GM18499 (cell line): ENCODE data around the gene AVEN.

Source experiments
- ATAC-seq: cut with Tn5 transposase; IDR thresholded peaks from one replicate; pipeline ENCODE4 v1.9.1; 2021; ENCODE audit warnings: moderate number of reproducible peaks; ENCODE audit not compliant: insufficient read depth, unreplicated experiment

The AVEN gene

DNA sequence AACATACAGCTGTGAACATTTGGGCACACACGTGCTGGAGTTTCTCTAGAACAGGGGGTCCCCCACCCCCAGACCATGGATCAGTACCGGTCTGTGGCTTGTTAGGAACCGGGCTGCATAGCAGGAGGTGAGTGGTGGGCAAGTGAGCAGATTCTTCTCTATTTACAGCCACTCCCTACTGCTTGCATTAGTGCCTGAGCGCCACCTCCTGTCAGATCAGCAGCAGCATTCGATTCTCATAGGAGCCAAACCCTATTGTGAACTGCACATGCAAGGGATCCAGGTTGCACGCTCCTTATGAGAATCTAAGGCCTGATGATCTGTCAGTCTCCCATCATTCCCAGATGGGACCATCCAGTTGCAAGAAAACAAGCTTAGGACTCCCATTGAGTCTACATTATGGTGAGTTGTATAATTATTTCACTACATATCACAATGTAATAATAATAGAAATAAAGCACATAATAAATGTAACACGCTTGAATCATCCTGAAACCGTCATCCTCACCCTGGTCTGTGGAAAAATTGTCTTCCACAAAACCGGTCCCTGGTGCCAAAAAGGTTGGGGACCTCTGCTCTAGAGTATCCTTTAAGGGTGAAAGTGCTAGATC is 44.9 kb downstream of the AVEN start:
- ATAC-seq, result no peak

DNA sequence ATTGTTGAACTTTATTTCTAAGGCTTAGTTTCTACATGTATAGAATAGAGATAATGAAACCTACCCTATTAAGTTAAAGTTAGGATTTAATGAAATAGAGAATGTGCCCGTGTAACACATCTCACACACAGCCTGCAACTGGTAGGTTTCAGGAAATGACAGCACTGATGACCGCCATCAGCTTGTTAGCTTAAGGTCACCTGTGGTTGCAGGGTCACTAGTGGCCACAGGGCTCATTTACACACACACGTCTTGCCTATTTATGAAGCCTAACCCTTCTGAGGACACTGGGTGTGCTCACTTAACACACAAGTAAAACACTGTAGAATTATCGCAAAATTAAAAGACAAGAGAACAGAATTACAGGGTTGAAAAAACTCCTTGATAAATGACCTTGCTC is 50.6 kb downstream of the AVEN start:
- no peak for ATAC-seq

DNA sequence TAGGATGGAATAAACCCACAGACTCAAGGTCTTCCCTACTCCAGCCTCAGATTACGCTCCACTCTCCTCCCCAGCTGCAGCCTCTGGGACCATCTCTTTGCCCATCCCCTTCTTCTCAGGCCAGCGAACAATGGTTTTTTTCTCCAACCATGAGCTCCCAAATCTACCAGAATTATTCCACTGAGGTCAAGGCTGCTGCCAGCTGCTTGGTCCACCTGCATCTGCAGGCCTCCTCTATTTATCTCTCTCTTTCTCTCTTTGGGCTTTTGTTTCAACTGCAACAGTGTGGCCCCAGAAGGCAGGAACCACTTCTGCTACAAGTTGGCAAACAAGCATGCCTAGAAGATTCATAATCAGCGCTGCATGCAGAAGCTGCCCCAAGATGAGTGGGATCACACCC is 51.6 kb downstream of the AVEN start:
- no peak for ATAC-seq

DNA sequence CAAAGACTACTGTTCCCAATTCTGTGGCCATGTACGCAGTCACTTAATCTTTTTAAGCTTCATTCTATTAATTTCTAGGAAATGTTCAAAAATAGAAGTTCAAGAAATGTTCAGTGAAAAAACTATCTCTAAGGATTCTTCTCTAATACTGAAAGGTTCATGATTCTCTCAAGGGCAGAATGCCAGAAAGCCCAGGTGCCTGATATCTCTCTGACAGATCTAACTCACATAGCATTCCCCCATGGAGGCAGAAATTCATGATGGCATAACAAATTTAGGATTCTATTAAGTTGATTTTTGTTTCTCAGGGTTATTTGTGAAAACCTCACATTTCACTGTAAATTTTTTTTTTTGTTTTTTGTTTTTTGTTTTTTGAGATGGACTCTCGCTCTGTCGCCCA is 53.3 kb downstream of the AVEN start:
- ATAC-seq, result no peak

DNA sequence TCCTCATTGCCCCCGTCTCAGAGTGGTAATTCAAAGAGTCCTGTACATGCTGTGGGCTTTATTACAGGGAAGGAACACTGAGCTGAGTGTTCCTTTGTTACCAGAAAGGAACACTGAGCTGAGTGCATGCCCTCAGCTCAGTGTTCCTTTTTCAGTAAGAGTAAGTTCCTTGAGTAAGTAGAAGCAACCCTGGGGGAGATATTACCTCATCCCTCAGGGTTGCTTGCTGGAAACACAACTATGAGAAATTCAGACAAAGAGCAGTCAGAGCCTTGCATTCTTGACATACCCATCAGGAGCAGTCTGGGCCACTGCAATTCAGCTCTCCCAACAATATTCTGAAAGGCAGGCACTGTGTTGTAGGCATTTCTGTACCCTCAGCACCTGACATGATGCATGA is 53.7 kb downstream of the AVEN start:
- ATAC-seq, result no peak

DNA sequence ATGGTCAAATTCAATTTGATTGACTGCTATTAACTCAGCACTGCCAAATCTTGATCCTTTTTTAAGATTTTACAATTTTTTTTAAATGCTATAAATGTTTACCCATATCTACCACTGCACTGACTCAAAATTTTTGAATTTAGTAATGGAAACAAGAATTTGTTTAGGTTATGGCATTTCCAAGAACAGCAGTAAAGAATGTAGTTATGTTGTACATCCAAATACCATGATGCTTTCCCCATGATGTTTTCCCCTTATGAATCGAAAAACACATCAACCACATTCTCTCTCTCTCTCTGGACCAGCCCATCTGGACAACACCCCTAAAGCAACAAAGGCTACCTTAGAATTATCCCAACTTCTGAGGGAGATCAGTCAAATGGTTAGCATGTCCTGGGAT is 56.5 kb downstream of the AVEN start:
- ATAC-seq, result no peak

DNA sequence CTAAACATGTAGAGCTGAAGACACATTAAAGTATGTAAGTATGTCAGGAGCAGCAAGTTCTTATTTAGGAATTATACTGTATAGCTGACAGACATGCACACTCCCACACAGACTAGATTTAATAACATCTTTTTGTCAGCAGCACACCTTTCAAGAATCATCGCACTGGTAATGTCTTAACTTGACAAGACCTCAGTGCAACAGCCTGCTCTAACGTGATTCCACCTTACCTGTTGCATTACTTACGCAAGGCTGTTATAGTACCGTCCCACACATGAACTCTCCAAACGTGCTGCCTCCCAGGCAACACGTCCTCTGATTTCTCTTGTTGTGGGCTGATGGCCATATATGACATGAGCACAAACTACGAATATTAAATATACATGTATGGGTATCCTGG is 58.8 kb downstream of the AVEN start:
- ATAC-seq, result no peak

DNA sequence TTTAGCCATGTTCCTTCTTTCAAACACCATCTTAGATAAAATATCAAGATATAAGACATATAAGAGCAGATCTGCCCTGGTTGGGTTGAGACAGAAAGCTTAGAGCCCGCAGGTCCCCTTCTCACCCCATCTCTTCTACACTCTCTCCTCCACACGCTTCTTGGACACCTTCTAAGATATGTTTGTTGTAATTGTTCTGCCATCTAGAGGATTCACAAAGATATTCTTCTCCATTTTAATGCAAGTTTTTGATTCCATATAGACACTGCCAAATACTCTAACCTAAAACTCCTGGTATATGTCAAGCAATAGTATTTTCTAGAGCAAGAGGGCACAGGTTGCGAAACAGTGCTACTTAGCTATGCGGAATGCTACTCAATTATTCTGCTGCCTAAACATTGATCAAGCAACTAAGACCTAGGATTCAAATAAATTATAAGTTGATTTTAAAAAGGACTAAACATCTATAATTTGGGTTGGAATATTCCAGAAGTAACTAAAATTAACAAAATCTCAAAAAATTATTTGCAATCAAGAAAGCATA is 63.9 kb downstream of the AVEN start:
- no peak for ATAC-seq

DNA sequence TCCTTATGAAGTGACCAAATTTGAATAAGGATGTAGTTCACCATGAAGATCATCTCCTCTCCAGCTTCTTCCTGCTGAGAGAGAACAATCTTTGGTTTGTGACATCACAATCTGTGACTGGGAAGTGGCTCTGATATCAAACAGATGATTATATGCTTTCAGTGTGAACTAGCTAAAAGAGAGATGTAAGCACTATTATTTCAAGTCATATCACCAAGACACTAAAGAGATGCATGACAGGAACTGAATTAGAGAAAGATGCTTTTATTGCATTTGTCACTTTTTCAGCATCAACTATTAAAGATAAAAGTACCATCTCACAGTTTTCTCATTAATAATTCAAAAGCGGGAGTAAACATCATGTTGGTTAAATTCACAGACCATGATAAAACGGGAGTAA is 67.2 kb downstream of the AVEN start:
- no peak for ATAC-seq

DNA sequence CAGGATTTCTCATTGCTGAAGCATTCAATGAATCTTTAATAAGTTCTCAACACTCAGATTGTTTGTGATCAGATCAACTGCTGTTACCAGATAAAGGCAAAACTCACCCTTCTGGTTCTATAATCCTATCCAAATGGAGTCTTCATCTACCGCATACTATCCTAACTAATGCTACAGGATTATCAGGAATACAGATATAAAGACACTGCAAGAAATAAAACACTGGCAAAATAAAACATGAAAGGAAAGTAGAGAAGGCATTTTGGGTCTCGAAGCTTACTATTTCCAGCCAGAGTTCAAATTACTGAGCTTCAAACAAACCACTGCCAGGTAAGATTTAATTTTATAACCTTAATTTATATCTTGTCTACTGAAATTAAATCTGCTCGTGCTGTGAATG is 70.2 kb downstream of the AVEN start:
- ATAC-seq, result no peak

DNA sequence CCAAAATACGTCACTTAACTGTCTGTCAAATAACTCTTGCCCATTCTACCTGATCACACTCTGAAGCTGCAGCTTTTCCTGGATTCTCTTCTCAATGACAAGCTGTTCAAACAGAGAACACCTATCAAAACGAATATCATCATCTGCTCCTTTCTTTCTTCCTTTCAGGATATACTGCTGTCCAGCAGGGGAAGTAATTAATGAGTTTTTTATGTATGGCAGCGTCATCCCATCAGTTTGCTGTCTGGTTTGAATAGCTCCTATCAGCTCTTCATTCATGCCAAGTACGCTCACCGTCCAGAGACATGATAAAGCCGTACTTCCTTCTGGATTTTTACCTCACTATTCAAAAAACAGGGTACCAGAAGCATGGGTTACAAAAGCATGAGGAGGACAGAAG is 70.8 kb downstream of the AVEN start, which contains the start of gene CHRM5:
CHRM5 (plus strand) TSS at position 274 of the 400 bp plus-strand sequence. CDS start 94,221 bp downstream, outside the sequence.
- ATAC-seq, result no peak

DNA sequence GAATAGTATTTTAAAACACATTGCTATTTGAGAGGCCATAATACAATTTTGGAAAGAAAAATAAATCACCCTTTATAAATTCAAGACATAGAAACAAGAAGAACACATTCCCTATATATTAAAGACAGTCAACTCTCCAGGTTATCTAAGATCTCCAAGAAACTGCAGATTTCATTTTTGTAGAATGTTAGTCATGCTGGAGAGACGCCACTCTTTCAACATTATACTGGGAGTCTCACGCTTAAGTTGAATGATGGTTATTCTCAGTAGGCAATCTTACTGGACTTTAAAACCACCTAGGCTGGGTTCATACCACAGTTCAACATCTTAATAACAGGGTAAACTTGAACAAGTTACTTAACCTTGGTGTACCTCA is 74.4 kb downstream of the AVEN start:
- ATAC-seq, result no peak

DNA sequence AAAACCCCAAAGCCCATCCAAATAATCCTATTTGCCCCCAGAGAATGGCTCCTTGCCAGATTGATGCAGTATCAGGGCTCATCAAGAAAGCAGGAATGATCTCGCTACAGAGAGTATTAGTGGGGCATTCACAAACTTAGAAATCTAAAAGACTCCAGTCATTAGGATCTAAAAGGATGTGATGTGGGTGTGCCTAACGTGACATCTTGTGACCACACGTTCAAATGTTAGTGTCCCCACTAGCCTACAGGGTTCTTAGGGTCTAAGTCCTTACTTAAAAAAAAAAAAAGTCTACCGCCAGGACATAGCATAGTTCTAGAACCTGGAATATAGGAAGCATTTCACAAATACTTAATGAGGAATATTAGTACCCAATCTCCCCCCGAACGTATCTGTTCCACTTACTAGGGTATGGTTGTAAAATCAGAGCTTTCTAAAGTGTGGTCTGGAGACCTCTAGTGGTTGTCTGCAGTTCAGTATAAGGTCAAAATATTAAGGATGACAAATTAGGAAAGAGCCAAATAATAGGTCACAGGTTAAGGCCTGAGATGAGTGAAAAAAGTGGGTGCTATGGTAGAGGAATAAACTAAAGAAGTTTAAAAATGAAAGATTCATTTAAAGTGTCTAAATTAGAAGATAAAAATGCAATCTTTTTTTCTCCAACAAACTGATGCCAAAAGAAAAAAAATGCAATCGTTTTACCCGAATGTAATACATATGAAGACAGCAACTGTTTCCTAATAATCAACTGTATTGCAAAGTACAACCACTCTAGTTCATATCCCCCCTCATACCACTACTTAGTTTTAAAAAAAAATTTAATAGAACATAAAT is 75.0 kb downstream of the AVEN start:
- no peak for ATAC-seq

DNA sequence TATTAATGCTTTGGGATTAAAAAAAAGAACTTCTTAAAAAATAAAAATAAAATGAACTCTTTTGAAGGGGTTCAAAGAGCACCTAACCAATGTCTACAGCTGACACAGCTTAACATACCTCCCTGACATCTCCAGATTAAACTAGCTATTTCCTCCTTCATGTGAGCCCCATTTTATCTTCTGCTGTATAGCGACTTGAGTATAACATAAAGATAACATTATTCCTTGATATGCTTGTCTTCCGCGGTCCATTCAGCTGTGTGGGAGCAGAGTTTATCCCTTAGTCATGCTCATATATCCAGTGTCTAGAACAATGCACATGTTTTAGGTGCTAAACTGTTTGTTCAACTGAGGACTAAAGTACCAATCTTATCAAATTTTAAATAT is 78.5 kb downstream of the AVEN start:
- no peak for ATAC-seq

DNA sequence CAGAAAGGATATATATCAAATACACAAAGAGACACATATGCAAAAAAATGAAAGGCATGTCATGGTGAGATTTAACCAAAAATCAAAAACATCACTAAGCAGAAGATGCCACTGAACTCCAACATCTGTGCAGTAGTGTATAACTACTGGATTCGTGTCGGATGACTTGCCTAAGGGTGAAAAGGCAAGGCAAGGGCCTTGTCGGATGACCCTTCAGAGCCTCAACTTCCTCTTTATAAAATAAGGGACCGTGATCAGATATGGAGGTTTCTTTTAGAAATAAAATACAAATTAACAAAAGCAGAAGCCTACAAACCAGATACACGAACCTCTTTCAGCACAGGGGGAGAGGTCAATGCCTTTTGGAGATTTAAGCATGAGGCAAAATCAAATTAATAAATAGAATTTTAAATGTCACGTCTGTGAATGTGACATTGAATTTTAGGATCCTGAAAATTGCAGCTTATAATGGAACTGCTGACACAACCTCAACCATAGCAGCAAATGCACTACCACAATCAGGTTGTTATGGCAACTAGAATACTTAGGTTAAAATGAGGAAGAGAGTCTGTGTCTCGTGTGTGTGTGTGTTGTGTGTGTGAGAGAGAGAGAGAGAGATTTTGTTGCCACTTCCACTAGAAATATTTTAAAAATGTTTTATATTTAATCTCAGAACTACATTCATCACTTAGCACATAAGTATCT is 79.0 kb downstream of the AVEN start:
- ATAC-seq, result no peak

DNA sequence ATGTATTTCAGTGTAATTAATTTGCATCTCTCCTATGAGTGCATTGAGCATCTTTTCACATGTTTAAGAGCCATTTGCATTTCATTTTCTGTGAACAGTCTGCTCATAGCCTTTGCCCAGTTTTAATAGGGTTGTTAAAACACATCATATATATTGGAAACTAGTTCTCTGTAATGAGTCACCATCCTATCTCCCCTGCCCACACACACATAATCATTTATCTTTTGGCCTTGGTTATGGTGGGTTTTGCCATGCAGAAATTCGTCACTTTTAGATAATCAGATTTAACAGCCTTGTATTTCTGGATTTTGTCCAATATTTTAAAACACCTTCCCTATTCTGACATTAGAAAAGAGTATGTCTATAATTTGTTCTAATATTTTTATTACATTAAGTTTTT is 82.6 kb downstream of the AVEN start:
- ATAC-seq, result no peak

DNA sequence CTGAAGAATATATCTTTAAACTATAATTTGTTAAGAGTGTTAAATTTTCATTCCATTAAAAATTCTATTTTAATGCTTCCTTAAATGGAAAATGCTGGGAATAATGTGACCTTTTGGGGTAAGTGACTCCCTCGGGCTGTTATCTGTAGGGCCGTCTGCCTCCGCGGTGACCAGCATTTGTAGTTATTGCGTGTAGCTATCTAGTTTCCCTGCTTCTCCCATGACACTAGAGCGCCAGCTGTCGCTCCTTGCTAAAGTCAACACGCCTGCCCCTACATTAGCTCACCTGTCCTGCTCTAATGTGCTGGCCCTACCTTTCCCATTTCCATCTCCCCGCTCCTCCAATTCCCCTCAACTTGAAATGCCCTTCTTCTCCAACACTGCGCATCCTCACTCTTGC is 83.1 kb downstream of the AVEN start:
- ATAC-seq, result no peak

DNA sequence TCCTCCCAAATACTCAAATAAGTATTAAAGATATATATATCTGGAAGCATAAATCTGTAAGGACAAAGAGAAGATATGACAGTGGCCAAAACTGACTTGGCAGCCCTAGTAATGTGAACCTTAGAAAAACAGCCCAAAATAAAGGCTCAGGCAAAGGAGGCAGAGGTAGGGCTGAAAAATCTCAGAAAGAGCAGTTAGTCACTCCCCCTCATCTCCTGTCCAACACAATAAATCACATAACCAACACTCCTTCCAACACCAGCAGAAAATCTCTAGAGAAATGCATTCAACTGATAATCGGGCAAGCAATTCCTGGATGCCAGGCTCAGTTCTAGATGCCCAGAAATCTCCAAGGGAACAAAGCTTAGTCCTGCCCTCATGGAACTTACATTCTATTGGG is 92.9 kb downstream of the AVEN start:
- ATAC-seq, result no peak

DNA sequence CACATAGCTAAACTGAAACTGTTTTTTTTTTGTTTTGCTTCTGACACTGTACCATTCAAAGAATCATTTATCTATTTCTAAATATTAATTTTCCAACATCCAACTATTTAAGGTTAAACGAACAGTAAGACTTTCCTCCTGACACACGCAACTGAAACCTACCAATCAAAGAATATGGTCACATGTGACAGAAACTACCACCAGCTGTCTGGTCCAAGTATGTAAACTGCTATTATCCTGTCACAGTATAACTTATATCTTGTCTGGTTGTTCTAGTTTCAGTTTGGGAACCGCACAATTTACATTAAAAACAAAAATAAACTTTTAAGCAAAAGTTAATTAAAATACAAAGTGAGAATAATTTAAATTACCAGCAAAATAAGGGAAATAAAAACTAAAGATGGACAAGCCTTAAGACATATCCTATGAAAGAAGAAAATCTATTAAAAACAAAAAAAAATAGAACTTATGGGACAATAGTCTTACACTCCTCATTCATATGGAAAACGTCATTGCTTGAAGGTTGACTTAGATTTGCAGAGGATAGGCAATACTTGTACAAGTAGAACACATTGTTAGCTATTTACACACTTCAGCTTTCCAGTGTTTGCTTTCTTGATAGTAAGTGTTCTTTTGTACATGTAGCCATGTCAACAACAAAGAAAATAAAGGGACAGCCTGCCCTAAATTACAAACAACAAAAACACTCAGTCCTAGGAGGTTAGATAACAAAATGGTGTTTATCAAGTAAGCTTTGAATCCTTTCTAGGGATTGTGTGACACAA is 97.5 kb downstream of the AVEN start:
- ATAC-seq, result no peak

DNA sequence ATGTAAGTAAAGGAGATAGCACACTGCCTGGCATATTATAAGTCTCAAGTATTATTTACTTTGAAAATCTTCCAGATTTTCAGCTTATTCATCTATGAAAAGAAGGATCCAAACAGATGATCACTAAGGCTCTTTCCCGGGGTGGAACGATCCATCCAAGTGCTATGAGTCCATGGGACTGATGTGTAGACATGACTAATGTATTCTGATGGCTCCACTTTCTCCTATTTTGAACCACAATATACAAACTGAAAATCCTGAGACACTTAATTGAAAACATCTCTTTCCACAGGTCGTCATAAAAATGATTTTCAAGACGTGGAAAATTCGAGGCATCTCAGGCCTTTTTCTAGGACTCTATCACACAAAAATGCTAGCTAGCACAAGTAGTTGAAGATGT is 104.1 kb downstream of the AVEN start:
- ATAC-seq, result no peak
